ENCODE measurements around the gene AP4B1.

DNA sequence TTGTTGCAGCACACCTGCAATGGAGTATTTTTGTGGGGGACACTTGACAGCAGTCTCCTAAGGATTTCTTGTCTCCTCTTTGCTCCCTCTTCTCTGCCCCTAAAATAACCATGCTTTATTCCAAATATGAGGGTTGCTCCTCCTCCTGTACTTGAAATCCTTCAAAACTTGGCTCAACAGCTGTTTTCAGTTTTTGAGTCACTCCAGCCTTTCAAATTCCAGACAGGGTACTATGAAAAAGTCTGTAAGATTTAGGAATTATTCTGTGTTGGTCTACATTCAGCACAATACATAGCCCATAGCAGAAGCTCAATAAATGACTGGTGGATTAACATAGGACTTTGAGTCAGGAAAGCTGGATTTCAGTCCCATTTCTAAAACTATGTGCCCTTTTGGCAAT, 5.5 kb downstream of the AP4B1 start:
- TF ChIP-seq, protein P1, sequence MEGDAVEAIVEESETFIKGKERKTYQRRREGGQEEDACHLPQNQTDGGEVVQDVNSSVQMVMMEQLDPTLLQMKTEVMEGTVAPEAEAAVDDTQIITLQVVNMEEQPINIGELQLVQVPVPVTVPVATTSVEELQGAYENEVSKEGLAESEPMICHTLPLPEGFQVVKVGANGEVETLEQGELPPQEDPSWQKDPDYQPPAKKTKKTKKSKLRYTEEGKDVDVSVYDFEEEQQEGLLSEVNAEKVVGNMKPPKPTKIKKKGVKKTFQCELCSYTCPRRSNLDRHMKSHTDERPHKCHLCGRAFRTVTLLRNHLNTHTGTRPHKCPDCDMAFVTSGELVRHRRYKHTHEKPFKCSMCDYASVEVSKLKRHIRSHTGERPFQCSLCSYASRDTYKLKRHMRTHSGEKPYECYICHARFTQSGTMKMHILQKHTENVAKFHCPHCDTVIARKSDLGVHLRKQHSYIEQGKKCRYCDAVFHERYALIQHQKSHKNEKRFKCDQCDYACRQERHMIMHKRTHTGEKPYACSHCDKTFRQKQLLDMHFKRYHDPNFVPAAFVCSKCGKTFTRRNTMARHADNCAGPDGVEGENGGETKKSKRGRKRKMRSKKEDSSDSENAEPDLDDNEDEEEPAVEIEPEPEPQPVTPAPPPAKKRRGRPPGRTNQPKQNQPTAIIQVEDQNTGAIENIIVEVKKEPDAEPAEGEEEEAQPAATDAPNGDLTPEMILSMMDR (IDR thresholded peaks at IDR 0.05; ENCODE audit: low read length): no peak
- no peak for TF ChIP-seq EZH2 (IDR thresholded peaks at IDR 0.05; ENCODE audit: borderline replicate concordance, low read length)
